HEK293 (cell line): ENCODE measurements around the gene MRTFA.
"Not testable (repeated sequence)": the region's sequence is repeated elsewhere in the genome, so short reads cannot be mapped to it uniquely, and the experiment has no call there.

ENCODE experiments used
- CTCF ChIA-PET: fragments of 350-600 bp; formaldehyde crosslinking; extraction: SDS; loops from one replicate; lab custom pipeline; 2021; ENCODE audit warnings: antibody characterized with exemption; lab: Yijun Ruan, JAX
- POLR2A ChIA-PET: fragments of 300-600 bp; formaldehyde crosslinking; extraction: SDS; loops from one replicate; lab custom pipeline; 2020; ENCODE audit warnings: antibody characterized with exemption, inconsistent platforms; lab: Yijun Ruan, JAX
- H3K27ac ChIP-seq: fragments of 200-500 bp; sonication (Bioruptor generic); 2 replicates; pipeline ENCODE4 v1.5.1; 2014; ENCODE audit warnings: low read depth, low read length, control low read depth, inconsistent platforms; ENCODE audit errors: extremely low read depth
- H3K36me3 ChIP-seq, 2 experiments: fragments of 200-500 bp in 1 of 2; sonication (Bioruptor generic) in 1 of 2; 1 replicate in 1 of 2; 2 replicates in 1 of 2; pipeline ENCODE4 v1.5.1; 2014 to 2017; ENCODE audit warnings: inconsistent platforms in 2 of 2, low read length in 2 of 2; ENCODE audit not compliant: control insufficient read depth in 2 of 2, insufficient read depth in 1 of 2
- H3K4me1 ChIP-seq: fragments of 200-500 bp; sonication (Bioruptor generic); 2 replicates; pipeline ENCODE4 v1.5.1; 2014; ENCODE audit warnings: mild to moderate bottlenecking, low read length, inconsistent platforms; ENCODE audit not compliant: control insufficient read depth, insufficient read depth
- H3K4me3 ChIP-seq: 2 replicates; pipeline ENCODE4 v1.5.1; 2011; ENCODE audit warnings: low read depth, mild to moderate bottlenecking, control low read depth, low read length, moderate library complexity
- H3K9me3 ChIP-seq: fragments of 200-500 bp; sonication (Bioruptor generic); 2 replicates; pipeline ENCODE4 v1.5.1; 2014; ENCODE audit warnings: low read depth, low read length, inconsistent platforms; ENCODE audit not compliant: control insufficient read depth, insufficient read depth
- FEZF1 ChIP-seq: fragments of 450-650 bp; formaldehyde crosslinking; IDR thresholded peaks from 2 replicates; pipeline ENCODE4 v1.5.1; 2016; ENCODE audit warnings: missing biosample characterization, missing genetic modification characterization
- KLF7 ChIP-seq: fragments of 450-650 bp; formaldehyde crosslinking; IDR thresholded peaks from 2 replicates; pipeline ENCODE4 v1.5.1; 2016; ENCODE audit warnings: missing biosample characterization, missing genetic modification characterization, borderline replicate concordance
- MYNN ChIP-seq: fragments of 450-650 bp; formaldehyde crosslinking; IDR thresholded peaks from 2 replicates; pipeline ENCODE4 v1.5.1; 2016; ENCODE audit warnings: missing biosample characterization, missing genetic modification characterization, borderline replicate concordance
- MZF1 ChIP-seq: fragments of 450-650 bp; formaldehyde crosslinking; IDR thresholded peaks from 2 replicates; pipeline ENCODE4 v1.5.1; 2017; ENCODE audit warnings: missing biosample characterization, missing genetic modification characterization, borderline replicate concordance
- PATZ1 ChIP-seq: fragments of 450-650 bp; formaldehyde crosslinking; IDR thresholded peaks from 2 replicates; pipeline ENCODE4 v1.5.1; 2016; ENCODE audit warnings: missing biosample characterization, missing genetic modification characterization
- PRDM1 ChIP-seq: fragments of 450-650 bp; formaldehyde crosslinking; IDR thresholded peaks from 2 replicates; pipeline ENCODE4; 2016; ENCODE audit warnings: missing biosample characterization, missing genetic modification characterization
- TRIM28 ChIP-seq: IDR thresholded peaks from 2 replicates; pipeline ENCODE4 v1.6.1; 2011; ENCODE audit warnings: low read length, control low read depth, borderline replicate concordance
- WT1 ChIP-seq: fragments of 450-650 bp; formaldehyde crosslinking; IDR thresholded peaks from 2 replicates; pipeline ENCODE4 v1.5.1; 2016; ENCODE audit warnings: missing biosample characterization, missing genetic modification characterization
- ZBTB8A ChIP-seq: fragments of 450-650 bp; formaldehyde crosslinking; IDR thresholded peaks from 2 replicates; pipeline ENCODE4 v1.5.1; 2016; ENCODE audit warnings: missing biosample characterization, missing genetic modification characterization
- ZNF10 ChIP-seq: fragments of 450-650 bp; formaldehyde crosslinking; IDR thresholded peaks from 2 replicates; pipeline ENCODE4 v1.5.1; 2017; ENCODE audit warnings: missing biosample characterization, missing genetic modification characterization
- ZNF138 ChIP-seq: fragments of 450-650 bp; formaldehyde crosslinking; IDR thresholded peaks from 2 replicates; pipeline ENCODE4 v1.5.1; 2016; ENCODE audit warnings: missing biosample characterization, missing genetic modification characterization, borderline replicate concordance
- ZNF157 ChIP-seq: fragments of 450-650 bp; formaldehyde crosslinking; IDR thresholded peaks from 2 replicates; pipeline ENCODE4 v1.5.1; 2016; ENCODE audit warnings: missing biosample characterization, missing genetic modification characterization
- ZNF184 ChIP-seq: fragments of 450-650 bp; IDR thresholded peaks from 2 replicates; pipeline ENCODE4 v1.5.1; 2018; ENCODE audit warnings: missing biosample characterization, mild to moderate bottlenecking, missing genetic modification characterization
- ZNF223 ChIP-seq: fragments of 450-650 bp; formaldehyde crosslinking; IDR thresholded peaks from 2 replicates; pipeline ENCODE4 v1.5.1; 2016; ENCODE audit warnings: missing biosample characterization, missing genetic modification characterization
- ZNF23 ChIP-seq: fragments of 450-650 bp; formaldehyde crosslinking; IDR thresholded peaks from 2 replicates; pipeline ENCODE4 v1.5.1; 2016; ENCODE audit warnings: missing biosample characterization, missing genetic modification characterization, borderline replicate concordance
- ZNF350 ChIP-seq: fragments of 450-650 bp; formaldehyde crosslinking; IDR thresholded peaks from 2 replicates; pipeline ENCODE4 v1.5.0; 2017; ENCODE audit warnings: missing biosample characterization, mild to moderate bottlenecking, missing genetic modification characterization
- ZNF433 ChIP-seq: fragments of 450-650 bp; formaldehyde crosslinking; IDR thresholded peaks from 2 replicates; pipeline ENCODE4 v1.5.1; 2016; ENCODE audit warnings: missing biosample characterization, missing genetic modification characterization, low read depth
- ZNF521 ChIP-seq: fragments of 450-650 bp; formaldehyde crosslinking; IDR thresholded peaks from 2 replicates; pipeline ENCODE4 v1.5.1; 2017; ENCODE audit warnings: missing biosample characterization, mild to moderate bottlenecking, missing genetic modification characterization
- ZNF558 ChIP-seq: fragments of 450-650 bp; formaldehyde crosslinking; IDR thresholded peaks from 2 replicates; pipeline ENCODE4 v1.5.1; 2016; ENCODE audit warnings: missing biosample characterization, missing genetic modification characterization
- ZNF704 ChIP-seq: fragments of 450-650 bp; formaldehyde crosslinking; IDR thresholded peaks from 2 replicates; pipeline ENCODE4 v1.5.1; 2016; ENCODE audit warnings: missing biosample characterization, missing genetic modification characterization
- ZNF776 ChIP-seq: fragments of 450-650 bp; formaldehyde crosslinking; IDR thresholded peaks from 2 replicates; pipeline ENCODE4 v1.5.0; 2017; ENCODE audit warnings: missing biosample characterization, missing genetic modification characterization, borderline replicate concordance
- TF ChIP-seq, protein P1 (sequence below): fragments of 450-650 bp; formaldehyde crosslinking; IDR thresholded peaks from 2 replicates; pipeline ENCODE4 v1.5.0; 2017; ENCODE audit warnings: missing biosample characterization, missing genetic modification characterization, borderline replicate concordance
- TF ChIP-seq, protein P2 (sequence below): fragments of 450-650 bp; formaldehyde crosslinking; conservative IDR thresholded peaks from 2 replicates; pipeline ENCODE4 v1.5.1; 2016; ENCODE audit warnings: low read depth, missing biosample characterization, missing genetic modification characterization
- TF ChIP-seq, protein P3 (sequence below): fragments of 450-650 bp; formaldehyde crosslinking; optimal IDR thresholded peaks from 2 replicates; pipeline ENCODE3; 2016; ENCODE audit warnings: missing biosample characterization, mild to moderate bottlenecking, missing genetic modification characterization

The MRTFA gene

GRCh38 chr22:40531951-40532900, 104.3 kb downstream of the MRTFA start (continued):
- TF ChIP-seq PRDM1 (tag by site-specific recombination) (peak; percentile 64), TRIM28 (no peak), ZNF157 (tag by site-specific recombination) (no peak), MZF1 (tag by site-specific recombination) (peak; percentile 70; the same call in 1 of the 2 replicates), ZNF23 (tag by site-specific recombination) (no peak), ZNF184 (tag by site-specific recombination) (no peak), WT1 (tag by site-specific recombination) (no peak), ZNF521 (no peak), ZNF10 (tag by site-specific recombination) (0 out of 2 replicates have a peak, but pooled peaks have one; percentile 41), ZNF558 (tag by site-specific recombination) (no peak), ZNF704 (tag by site-specific recombination) (no peak), ZNF433 (tag by site-specific recombination) (no peak), ZNF776 (tag by site-specific recombination) (no peak), KLF7 (tag by site-specific recombination) (no peak), FEZF1 (no peak), MYNN (no peak), ZNF350 (tag by site-specific recombination) (no peak), ZNF223 (no peak), PATZ1 (no peak), ZBTB8A (tag by site-specific recombination) (no peak), ZNF138 (tag by site-specific recombination) (no peak)
- TF ChIP-seq, protein P1, sequence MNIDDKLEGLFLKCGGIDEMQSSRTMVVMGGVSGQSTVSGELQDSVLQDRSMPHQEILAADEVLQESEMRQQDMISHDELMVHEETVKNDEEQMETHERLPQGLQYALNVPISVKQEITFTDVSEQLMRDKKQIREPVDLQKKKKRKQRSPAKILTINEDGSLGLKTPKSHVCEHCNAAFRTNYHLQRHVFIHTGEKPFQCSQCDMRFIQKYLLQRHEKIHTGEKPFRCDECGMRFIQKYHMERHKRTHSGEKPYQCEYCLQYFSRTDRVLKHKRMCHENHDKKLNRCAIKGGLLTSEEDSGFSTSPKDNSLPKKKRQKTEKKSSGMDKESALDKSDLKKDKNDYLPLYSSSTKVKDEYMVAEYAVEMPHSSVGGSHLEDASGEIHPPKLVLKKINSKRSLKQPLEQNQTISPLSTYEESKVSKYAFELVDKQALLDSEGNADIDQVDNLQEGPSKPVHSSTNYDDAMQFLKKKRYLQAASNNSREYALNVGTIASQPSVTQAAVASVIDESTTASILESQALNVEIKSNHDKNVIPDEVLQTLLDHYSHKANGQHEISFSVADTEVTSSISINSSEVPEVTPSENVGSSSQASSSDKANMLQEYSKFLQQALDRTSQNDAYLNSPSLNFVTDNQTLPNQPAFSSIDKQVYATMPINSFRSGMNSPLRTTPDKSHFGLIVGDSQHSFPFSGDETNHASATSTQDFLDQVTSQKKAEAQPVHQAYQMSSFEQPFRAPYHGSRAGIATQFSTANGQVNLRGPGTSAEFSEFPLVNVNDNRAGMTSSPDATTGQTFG (tag by site-specific recombination): no peak
- TF ChIP-seq, protein P2, sequence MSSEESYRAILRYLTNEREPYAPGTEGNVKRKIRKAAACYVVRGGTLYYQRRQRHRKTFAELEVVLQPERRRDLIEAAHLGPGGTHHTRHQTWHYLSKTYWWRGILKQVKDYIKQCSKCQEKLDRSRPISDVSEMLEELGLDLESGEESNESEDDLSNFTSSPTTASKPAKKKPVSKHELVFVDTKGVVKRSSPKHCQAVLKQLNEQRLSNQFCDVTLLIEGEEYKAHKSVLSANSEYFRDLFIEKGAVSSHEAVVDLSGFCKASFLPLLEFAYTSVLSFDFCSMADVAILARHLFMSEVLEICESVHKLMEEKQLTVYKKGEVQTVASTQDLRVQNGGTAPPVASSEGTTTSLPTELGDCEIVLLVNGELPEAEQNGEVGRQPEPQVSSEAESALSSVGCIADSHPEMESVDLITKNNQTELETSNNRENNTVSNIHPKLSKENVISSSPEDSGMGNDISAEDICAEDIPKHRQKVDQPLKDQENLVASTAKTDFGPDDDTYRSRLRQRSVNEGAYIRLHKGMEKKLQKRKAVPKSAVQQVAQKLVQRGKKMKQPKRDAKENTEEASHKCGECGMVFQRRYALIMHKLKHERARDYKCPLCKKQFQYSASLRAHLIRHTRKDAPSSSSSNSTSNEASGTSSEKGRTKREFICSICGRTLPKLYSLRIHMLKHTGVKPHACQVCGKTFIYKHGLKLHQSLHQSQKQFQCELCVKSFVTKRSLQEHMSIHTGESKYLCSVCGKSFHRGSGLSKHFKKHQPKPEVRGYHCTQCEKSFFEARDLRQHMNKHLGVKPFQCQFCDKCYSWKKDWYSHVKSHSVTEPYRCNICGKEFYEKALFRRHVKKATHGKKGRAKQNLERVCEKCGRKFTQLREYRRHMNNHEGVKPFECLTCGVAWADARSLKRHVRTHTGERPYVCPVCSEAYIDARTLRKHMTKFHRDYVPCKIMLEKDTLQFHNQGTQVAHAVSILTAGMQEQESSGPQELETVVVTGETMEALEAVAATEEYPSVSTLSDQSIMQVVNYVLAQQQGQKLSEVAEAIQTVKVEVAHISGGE (tag by site-specific recombination): no peak
- TF ChIP-seq, protein P3, sequence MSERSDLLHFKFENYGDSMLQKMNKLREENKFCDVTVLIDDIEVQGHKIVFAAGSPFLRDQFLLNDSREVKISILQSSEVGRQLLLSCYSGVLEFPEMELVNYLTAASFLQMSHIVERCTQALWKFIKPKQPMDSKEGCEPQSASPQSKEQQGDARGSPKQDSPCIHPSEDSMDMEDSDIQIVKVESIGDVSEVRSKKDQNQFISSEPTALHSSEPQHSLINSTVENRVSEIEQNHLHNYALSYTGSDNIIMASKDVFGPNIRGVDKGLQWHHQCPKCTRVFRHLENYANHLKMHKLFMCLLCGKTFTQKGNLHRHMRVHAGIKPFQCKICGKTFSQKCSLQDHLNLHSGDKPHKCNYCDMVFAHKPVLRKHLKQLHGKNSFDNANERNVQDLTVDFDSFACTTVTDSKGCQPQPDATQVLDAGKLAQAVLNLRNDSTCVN (tag by site-specific recombination): no peak

DNA sequence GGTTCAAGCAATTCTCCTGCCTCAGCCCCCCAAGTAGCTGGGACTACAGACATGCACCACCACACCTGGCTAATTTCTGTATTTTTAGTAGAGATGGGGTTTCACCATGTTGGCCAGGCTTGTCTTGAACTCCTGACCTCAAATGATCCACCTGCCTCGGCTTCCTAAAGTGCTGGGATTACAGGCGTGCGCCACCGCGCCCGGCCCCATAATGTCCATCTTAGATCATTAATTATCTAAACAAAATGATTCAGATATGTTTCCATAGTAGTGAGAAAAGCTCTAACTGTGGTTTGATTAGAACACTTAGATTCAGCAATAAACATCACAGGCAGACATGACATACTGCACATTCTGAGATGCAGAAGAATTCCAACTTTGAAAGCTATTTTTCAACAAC, 106.1 kb downstream of the MRTFA start:
- POLR2A ChIA-PET: interaction anchor here (1.4 kb wide), 1 partner anchor 107 kb away, joined by 5 read pairs; the partner anchor contains the start of gene MRTFA

More for the DNA sequence above, 106.1 kb downstream of the MRTFA start:
- H3K4me1 ChIP-seq: peaks cover 43% of the 10 kb centered on the region
- not testable (repeated sequence) for H3K36me3 ChIP-seq, H3K4me3 ChIP-seq, H3K27ac ChIP-seq, H3K9me3 ChIP-seq
- CTCF ChIA-PET: interaction anchor here (0.7 to 2.5 kb wide), 7 partner anchors 23 to 131 kb away, joined by 3 to 16 read pairs (median 3); no protein-coding TSS in a partner anchor
